OCI-LY7 (cell line): ENCODE data around the gene DKK3. TPM values are rescaled to one million over a fixed set of nuclear protein-coding genes. Genes with fewer than 3 reads are reported as not detected.

ENCODE experiments used
- BruUV-seq: library from RNA; stranded (reverse); fragments of 400-500 nt; replicated peaks from 2 replicates; lab custom pipeline; 2021; lab: Mats Ljungman, UMichigan
- CTCF ChIA-PET: fragments of 300-600 bp; sonication (Branson Sonifier 250); formaldehyde crosslinking; loops from one replicate; lab custom pipeline; 2022; ENCODE audit warnings: antibody characterized with exemption; ENCODE audit not compliant: unreplicated experiment; lab: Charles Lee
- POLR2A ChIA-PET: fragments of 300-600 bp; sonication (Branson Sonifier 250); formaldehyde crosslinking; loops from one replicate; lab custom pipeline; 2022; ENCODE audit warnings: antibody characterized with exemption; lab: Charles Lee
- DNase-seq: peaks from one replicate; pipeline ENCODE4 v3.0.0-alpha.2; 2015; ENCODE audit warnings: low spot score
- H2AFZ ChIP-seq: fragments of 200-600 bp; sonication (generic), shearing (Covaris generic); 2 replicates; pipeline ENCODE4 v1.6.1; 2014; ENCODE audit warnings: mild to moderate bottlenecking, antibody characterized with exemption, low read length, moderate library complexity
- H3K27ac ChIP-seq: fragments of 200-600 bp; sonication (generic); 2 replicates; pipeline ENCODE4 v1.5.1; 2014; ENCODE audit warnings: mixed run types, low read depth, mild to moderate bottlenecking, moderate library complexity, low read length, inconsistent platforms; ENCODE audit not compliant: poor library complexity, severe bottlenecking
- H3K36me3 ChIP-seq: fragments of 200-600 bp; sonication (generic); 2 replicates; pipeline ENCODE4 v1.6.1; 2014; ENCODE audit warnings: mild to moderate bottlenecking, antibody characterized with exemption, low read length, moderate library complexity, mixed read lengths; ENCODE audit not compliant: insufficient read depth
- H3K4me1 ChIP-seq: fragments of 200-600 bp; sonication (generic); 2 replicates; pipeline ENCODE4 v1.5.1; 2014; ENCODE audit warnings: mild to moderate bottlenecking, low read length; ENCODE audit not compliant: insufficient read depth, poor library complexity, severe bottlenecking
- H3K4me2 ChIP-seq: fragments of 200-600 bp; sonication (generic); 2 replicates; pipeline ENCODE4 v1.6.1; 2014; ENCODE audit warnings: mild to moderate bottlenecking, low read length
- H3K4me3 ChIP-seq: fragments of 200-600 bp; sonication (generic); 2 replicates; pipeline ENCODE4 v1.5.1; 2014; ENCODE audit warnings: mild to moderate bottlenecking, low read depth, low read length; ENCODE audit not compliant: poor library complexity, severe bottlenecking
- H3K79me2 ChIP-seq: fragments of 200-600 bp; sonication (generic); 2 replicates; pipeline ENCODE4 v1.6.1; 2016; ENCODE audit warnings: low read depth, mild to moderate bottlenecking, low read length, moderate library complexity, mixed read lengths; ENCODE audit not compliant: insufficient read depth
- H3K9me2 ChIP-seq: fragments of 200-600 bp; sonication (generic); 2 replicates; pipeline ENCODE4 v1.6.1; 2016; ENCODE audit warnings: mild to moderate bottlenecking, low read length, mixed read lengths; ENCODE audit not compliant: insufficient read depth
- H3K9me3 ChIP-seq: fragments of 200-600 bp; sonication (generic); 2 replicates; pipeline ENCODE4 v1.6.1; 2014; ENCODE audit warnings: mild to moderate bottlenecking, mixed run types, low read length, mixed read lengths
- H4K20me1 ChIP-seq: fragments of 200-600 bp; sonication (generic); 2 replicates; pipeline ENCODE4 v1.6.1; 2014; ENCODE audit warnings: mild to moderate bottlenecking, antibody characterized with exemption, low read length, moderate library complexity, mixed read lengths; ENCODE audit not compliant: insufficient read depth
- EZH2phosphoT487 ChIP-seq: fragments of 200-600 bp; sonication (generic); IDR thresholded peaks from 2 replicates; pipeline ENCODE4 v1.6.1; 2018; ENCODE audit warnings: low read depth, borderline replicate concordance, mild to moderate bottlenecking, mixed run types, antibody characterized with exemption, low read length, moderate library complexity, mixed read lengths
- intact Hi-C: fragments of 100-400 bp; cut with micrococcal nuclease; formaldehyde crosslinking; loops from one replicate; pipeline ENCODE4 v1.10.0; 2022; ENCODE audit not compliant: unreplicated experiment
- total RNA-seq, 2 experiments: library from RNA; depleted of rRNA in 1 of 2; stranded (reverse); fragments of >200 nt in 1 of 2; shearing (Covaris generic) in 1 of 2; gene quantifications; 2 replicates each; pipeline ENCODE4 v1.2.3, GENCODE V29; 2014 to 2022
- TF ChIP-seq, protein P1 (sequence below): fragments of 200-600 bp; sonication (generic); conservative IDR thresholded peaks from 2 replicates; pipeline ENCODE4 v1.5.1; 2014; ENCODE audit warnings: mild to moderate bottlenecking, antibody characterized with exemption, low read length, moderate library complexity, mixed read lengths

DKK3 gene
- total RNA-seq, 2 experiments from 2014 or later, result not detected

- Histone ChIP-seq H3K9me3 (no peaks in the 10 kb centered on the region), H3K36me3 (peaks cover 74% of the 10 kb centered on the region), H3K79me2 (no peaks in the 10 kb centered on the region), H3K4me1 (no peaks in the 10 kb centered on the region), H3K4me2 (no peak overlapping the region), H3K4me3 (no peak overlapping the region), H3K27ac (no peak overlapping the region), H4K20me1 (no peaks in the 10 kb centered on the region), H3K9me2 (no peaks in the 10 kb centered on the region), H2AFZ (no peak overlapping the region)
- DNase-seq, result no peak
- TF ChIP-seq, protein P1, sequence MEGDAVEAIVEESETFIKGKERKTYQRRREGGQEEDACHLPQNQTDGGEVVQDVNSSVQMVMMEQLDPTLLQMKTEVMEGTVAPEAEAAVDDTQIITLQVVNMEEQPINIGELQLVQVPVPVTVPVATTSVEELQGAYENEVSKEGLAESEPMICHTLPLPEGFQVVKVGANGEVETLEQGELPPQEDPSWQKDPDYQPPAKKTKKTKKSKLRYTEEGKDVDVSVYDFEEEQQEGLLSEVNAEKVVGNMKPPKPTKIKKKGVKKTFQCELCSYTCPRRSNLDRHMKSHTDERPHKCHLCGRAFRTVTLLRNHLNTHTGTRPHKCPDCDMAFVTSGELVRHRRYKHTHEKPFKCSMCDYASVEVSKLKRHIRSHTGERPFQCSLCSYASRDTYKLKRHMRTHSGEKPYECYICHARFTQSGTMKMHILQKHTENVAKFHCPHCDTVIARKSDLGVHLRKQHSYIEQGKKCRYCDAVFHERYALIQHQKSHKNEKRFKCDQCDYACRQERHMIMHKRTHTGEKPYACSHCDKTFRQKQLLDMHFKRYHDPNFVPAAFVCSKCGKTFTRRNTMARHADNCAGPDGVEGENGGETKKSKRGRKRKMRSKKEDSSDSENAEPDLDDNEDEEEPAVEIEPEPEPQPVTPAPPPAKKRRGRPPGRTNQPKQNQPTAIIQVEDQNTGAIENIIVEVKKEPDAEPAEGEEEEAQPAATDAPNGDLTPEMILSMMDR, result no peak
- no peak for TF ChIP-seq EZH2phosphoT487
- intact Hi-C loops, result no loop called here
- ChIA-PET POLR2A (interaction anchor here (2.1 kb wide), 1 partner anchor 10 kb away, joined by 8 read pairs; no protein-coding TSS in a partner anchor), CTCF (no interaction called here)
- BruUV-seq, result no TSS peak
Observed at GRCh38 chr11:11948242-11948947, 60.0 kb downstream of the DKK3 start.

- no peak for DNase-seq
- ChIA-PET CTCF (no interaction called here), POLR2A (interaction anchor here (1.3 to 2.1 kb wide), 2 partner anchors 10 to 12 kb away, joined by 4 to 8 read pairs; no protein-coding TSS in a partner anchor)
- no TSS peak for BruUV-seq
- no peak overlapping the region for H3K4me3 ChIP-seq
- H3K4me1 ChIP-seq, result no peaks in the 10 kb centered on the region
- H3K36me3 ChIP-seq, result peaks cover 73% of the 10 kb centered on the region
- TF ChIP-seq EZH2phosphoT487, result no peak
- TF ChIP-seq, protein P1, result no peak
- intact Hi-C loops, result no loop called here
- H3K27ac ChIP-seq, result no peak overlapping the region
- H3K9me3 ChIP-seq, result no peaks in the 10 kb centered on the region
- no peaks in the 10 kb centered on the region for H3K9me2 ChIP-seq
- H3K4me2 ChIP-seq, result no peak overlapping the region
- H2AFZ ChIP-seq, result no peak overlapping the region
- no peaks in the 10 kb centered on the region for H3K79me2 ChIP-seq
- no peaks in the 10 kb centered on the region for H4K20me1 ChIP-seq
Observed at GRCh38 chr11:11947825-11948224, 60.6 kb downstream of the DKK3 start.

DNA sequence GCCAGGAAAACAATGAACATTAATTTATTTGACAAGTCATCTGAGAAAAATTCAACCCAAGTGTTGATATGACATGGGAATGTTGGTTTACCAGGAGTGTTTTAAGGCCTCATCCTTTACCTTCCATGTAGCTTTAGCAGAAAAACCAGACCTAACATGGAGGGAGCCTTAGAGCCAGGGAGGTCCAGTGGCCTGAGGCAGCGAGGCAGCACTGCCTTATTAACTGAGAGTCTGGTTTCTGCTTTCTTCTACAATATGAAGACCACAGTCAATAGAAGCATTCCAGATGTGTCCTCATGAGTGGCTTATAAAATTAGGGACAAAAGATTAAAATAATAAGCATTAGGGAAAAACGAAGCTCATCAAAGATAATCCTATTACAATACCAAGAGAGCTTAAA is 61.5 kb downstream of the DKK3 start:
- Histone ChIP-seq H3K9me2 (no peaks in the 10 kb centered on the region), H3K79me2 (no peaks in the 10 kb centered on the region), H2AFZ (no peak overlapping the region), H4K20me1 (no peaks in the 10 kb centered on the region), H3K9me3 (no peaks in the 10 kb centered on the region), H3K36me3 (peaks cover 76% of the 10 kb centered on the region), H3K4me3 (no peak overlapping the region), H3K4me1 (no peaks in the 10 kb centered on the region), H3K27ac (no peak overlapping the region), H3K4me2 (no peak overlapping the region)
- no peak for TF ChIP-seq EZH2phosphoT487
- TF ChIP-seq, protein P1, result no peak
- intact Hi-C loops, result no loop called here
- no TSS peak for BruUV-seq
- ChIA-PET POLR2A (interaction anchor here (0.6 to 2.1 kb wide), 4 partner anchors 11 to 779 kb away, joined by 3 to 8 read pairs (median 4); no protein-coding TSS in a partner anchor), CTCF (no interaction called here)
- DNase-seq, result no peak
